Measurements from ENCODE around the gene CD84. TPM values are rescaled to one million over a fixed set of nuclear protein-coding genes. Genes with fewer than 3 reads are reported as not detected.
"Not testable (repeated sequence)": the region's sequence is repeated elsewhere in the genome, so short reads cannot be mapped to it uniquely, and the experiment has no call there.

The CD84 gene
- total and polyA plus RNA-seq, 3 donors from 2014 or later = 6.4 to 7.7 (median 6.9) TPM

- Histone ChIP-seq H3K27me3 (no peaks in the 10 kb centered on the region), H3K4me3 (no peak overlapping the region), H3K36me3 (ENCODE audit: low read depth, missing control alignments) (no peaks in the 10 kb centered on the region), H3K9me3 (no peaks in the 10 kb centered on the region), H3K4me1 (no peaks in the 10 kb centered on the region), H3K27ac (no peak overlapping the region)
- no peak for DNase-seq
- WGBS, 2 donors = 58 to 59% methylated on average over 5 of the region's 5 CpGs
- TF ChIP-seq CTCF (IDR thresholded peaks at IDR 0.05) = peak in 1 of 3 experiments; percentile 9
- no peak for TF ChIP-seq POLR2A (IDR thresholded peaks at IDR 0.05)
- intact Hi-C loops (cut with DNase I; ENCODE audit: low total_unique reads) = no loop called here
Measured at GRCh38 chr1:160519642-160520435, 59.5 kb downstream of the CD84 start.

DNA sequence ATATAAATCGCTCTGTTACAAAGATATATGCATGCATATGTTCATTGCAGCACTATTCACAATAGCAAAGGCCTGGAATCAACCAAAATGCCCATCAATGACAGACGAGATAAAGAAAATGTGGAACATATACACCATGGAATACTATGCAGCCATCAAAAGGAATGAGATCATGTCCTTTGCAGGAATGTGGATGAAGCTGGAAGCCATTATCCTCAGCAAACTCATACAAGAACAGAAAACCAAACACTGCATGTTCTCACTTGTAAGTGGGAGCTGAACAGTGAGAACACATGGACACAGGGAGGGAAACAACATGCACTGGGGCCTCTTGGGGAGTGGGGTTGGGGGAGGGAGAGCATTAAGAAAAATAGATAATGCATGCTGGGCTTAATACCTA lies 61.8 kb downstream of the CD84 start:
- H3K27me3 ChIP-seq; H3K27ac ChIP-seq; intact Hi-C loops (cut with DNase I; ENCODE audit: low total_unique reads); H3K4me3 ChIP-seq; DNase-seq; H3K9me3 ChIP-seq; H3K36me3 ChIP-seq (ENCODE audit: low read depth, missing control alignments); H3K4me1 ChIP-seq: not testable (repeated sequence)
- WGBS, 2 donors = 45 to 47% methylated on average over 2 of the region's 2 CpGs

DNA sequence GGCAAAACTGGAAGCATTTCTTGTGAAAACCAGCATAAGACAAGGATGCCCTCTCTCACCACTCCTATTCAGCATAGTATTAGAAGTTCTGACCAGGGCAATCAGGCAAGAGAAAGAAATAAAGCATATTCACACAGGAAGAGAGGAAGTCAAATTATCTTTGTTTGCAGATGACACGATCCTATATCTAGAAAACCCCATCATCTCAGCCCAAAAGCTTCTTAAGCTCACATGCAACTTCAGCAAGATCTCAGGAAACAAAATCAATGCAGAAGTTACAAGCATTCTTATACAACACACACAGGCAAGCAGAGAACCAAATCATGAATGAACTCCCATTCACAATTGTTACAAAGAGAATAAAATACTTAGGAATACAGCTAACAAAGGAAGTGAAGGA lies 63.4 kb downstream of the CD84 start:
- DNase-seq; H3K4me3 ChIP-seq; H3K9me3 ChIP-seq; intact Hi-C loops (cut with DNase I; ENCODE audit: low total_unique reads); H3K4me1 ChIP-seq; H3K27me3 ChIP-seq; H3K27ac ChIP-seq; H3K36me3 ChIP-seq (ENCODE audit: low read depth, missing control alignments): not testable (repeated sequence)
- 57 to 66% methylated on average over 1 of the region's 1 CpG for WGBS, 2 donors

DNA sequence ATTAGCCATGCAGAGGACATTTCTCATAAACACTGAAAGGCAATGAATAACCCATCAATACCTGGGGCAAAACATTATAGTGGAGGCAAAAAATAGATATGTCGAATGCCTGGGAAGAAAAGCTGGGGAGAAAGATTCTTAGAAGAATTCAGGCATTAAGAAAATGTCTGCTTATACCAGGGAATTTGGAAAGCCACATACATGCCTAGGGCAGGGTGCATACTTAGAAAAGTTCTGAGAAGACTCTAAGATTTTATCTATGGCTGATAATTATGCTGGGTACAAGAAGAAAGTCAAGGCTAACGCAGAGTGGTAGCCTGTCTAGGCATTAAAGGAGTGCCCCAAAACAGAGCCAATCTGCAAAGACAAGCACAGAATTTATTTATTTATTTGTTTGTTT lies 74.6 kb downstream of the CD84 start:
- H3K27me3 ChIP-seq = no peaks in the 10 kb centered on the region
- intact Hi-C loops (cut with DNase I; ENCODE audit: low total_unique reads) = no loop called here
- WGBS, 2 donors = 85 to 91% methylated on average over 2 of the region's 2 CpGs
- no peaks in the 10 kb centered on the region for H3K4me1 ChIP-seq
- no peak overlapping the region for H3K27ac ChIP-seq
- H3K9me3 ChIP-seq = no peaks in the 10 kb centered on the region
- H3K36me3 ChIP-seq (ENCODE audit: low read depth, missing control alignments) = no peaks in the 10 kb centered on the region
- TF ChIP-seq POLR2A (IDR thresholded peaks at IDR 0.05) = no peak
- no peak for TF ChIP-seq CTCF (IDR thresholded peaks at IDR 0.05)
- H3K4me3 ChIP-seq = no peak overlapping the region
- no peak for DNase-seq

- Histone ChIP-seq H3K36me3 (ENCODE audit: low read depth, missing control alignments) (no peaks in the 10 kb centered on the region), H3K27ac (no peak overlapping the region), H3K4me3 (no peak overlapping the region), H3K4me1 (no peaks in the 10 kb centered on the region), H3K9me3 (no peaks in the 10 kb centered on the region), H3K27me3 (no peaks in the 10 kb centered on the region)
- no peak for DNase-seq
- 86 to 90% methylated on average over 6 of the region's 6 CpGs for WGBS, 2 donors
- intact Hi-C loops (cut with DNase I; ENCODE audit: low total_unique reads) = no loop called here
- no peak for TF ChIP-seq POLR2A (IDR thresholded peaks at IDR 0.05)
- TF ChIP-seq CTCF (IDR thresholded peaks at IDR 0.05) = no peak
Measured at GRCh38 chr1:160503087-160503486, 76.2 kb downstream of the CD84 start.
